Transverse colon (tissue), 4 donors: ENCODE measurements around the gene TMEM156. TPM values are rescaled to one million over a fixed set of nuclear protein-coding genes. Genes with fewer than 3 reads are reported as not detected.

Source experiments
- DNase-seq: peaks from one replicate; pipeline ENCODE4 v3.0.0-alpha.2; 2019
- H3K27ac ChIP-seq, 4 donors: fragments of 200-600 bp; sonication (generic); 2 replicates each; pipeline ENCODE4 v1.5.1; 2016 to 2018; ENCODE audit warnings: inconsistent platforms in 4 of 4
- H3K27me3 ChIP-seq: fragments of 200-600 bp; sonication (generic); 2 replicates; pipeline ENCODE4 v1.5.1; 2017; ENCODE audit warnings: inconsistent platforms
- H3K36me3 ChIP-seq, 4 donors: fragments of 200-600 bp; sonication (generic); 2 replicates each; pipeline ENCODE4 v1.5.1; 2017 to 2019; ENCODE audit warnings: inconsistent platforms in 4 of 4
- H3K4me1 ChIP-seq, 4 donors: fragments of 200-600 bp; sonication (generic); 2 replicates each; pipeline ENCODE4 v1.5.1; 2017 to 2020; ENCODE audit warnings: inconsistent platforms in 4 of 4
- H3K4me3 ChIP-seq, 4 donors: fragments of 200-600 bp; sonication (generic); 1 replicate in 1 of 4; 2 replicates in 3 of 4; pipeline versions ENCODE4 v1.5.1 to v1.6.1; 2017 to 2019; ENCODE audit warnings: inconsistent platforms in 4 of 4
- H3K9me3 ChIP-seq, 2 donors: fragments of 200-600 bp; sonication (generic); 2 replicates each; pipeline ENCODE4 v1.5.1; 2017 to 2019; ENCODE audit warnings: inconsistent platforms in 2 of 2
- CTCF ChIP-seq, 5 experiments: fragments of 200-600 bp in 3 of 5; fragments of 450-650 bp in 2 of 5; sonication (generic) in 3 of 5; IDR thresholded peaks; 1 replicate in 2 of 5; 2 replicates in 3 of 5; pipeline ENCODE4 v1.5.1; 2016 to 2017; ENCODE audit warnings: antibody characterized with exemption in 5 of 5, inconsistent platforms in 3 of 5, mild to moderate bottlenecking in 2 of 5, moderate library complexity in 1 of 5
- EP300 ChIP-seq: sonication (generic); formaldehyde crosslinking; IDR thresholded peaks from one replicate; pipeline ENCODE4 v1.6.1; 2017; ENCODE audit warnings: antibody characterized with exemption, low read depth
- POLR2A ChIP-seq: fragments of 450-650 bp; IDR thresholded peaks from one replicate; pipeline ENCODE4 v1.6.1; 2016; ENCODE audit warnings: antibody characterized with exemption, mild to moderate bottlenecking, moderate library complexity
- POLR2AphosphoS5 ChIP-seq, 3 donors: sonication (generic); formaldehyde crosslinking; IDR thresholded peaks; one replicate each; pipeline ENCODE4 v1.6.1; 2016; ENCODE audit warnings: antibody characterized with exemption in 3 of 3
- WGBS, 2 donors: methylation state at CpG; one replicate each; pipeline ENCODE4 v1.1.5; 2018; ENCODE audit warnings: low coverage in 1 of 2; 5-methylcytosine and 5-hydroxymethylcytosine counted together
- in situ Hi-C, 4 donors: fragments of 200-750 bp; cut with MboI; loops; one replicate each; pipeline versions ENCODE4 v1.15.0 to v1.15.1; 2017; ENCODE audit warnings: low sequenced_read_pairs in 3 of 4, low pct_ligation_motif_present in 1 of 4, low pct_unique_long_range_greater_than_20kb in 1 of 4
- intact Hi-C: fragments of 100-400 bp; cut with DNase I; formaldehyde crosslinking; loops from one replicate; pipeline ENCODE4 v1.15.1; 2023; ENCODE audit warnings: low total_unique reads
- total RNA-seq, 4 donors: library from RNA; depleted of rRNA; stranded (reverse); fragments of >200 nt; gene quantifications; one replicate each; pipeline ENCODE4 v1.1.0, GENCODE V29; 2016

TMEM156 gene
- total RNA-seq, 4 donors from 2014 or later, result 0.96 to 2.9 TPM; not detected in 2

DNA sequence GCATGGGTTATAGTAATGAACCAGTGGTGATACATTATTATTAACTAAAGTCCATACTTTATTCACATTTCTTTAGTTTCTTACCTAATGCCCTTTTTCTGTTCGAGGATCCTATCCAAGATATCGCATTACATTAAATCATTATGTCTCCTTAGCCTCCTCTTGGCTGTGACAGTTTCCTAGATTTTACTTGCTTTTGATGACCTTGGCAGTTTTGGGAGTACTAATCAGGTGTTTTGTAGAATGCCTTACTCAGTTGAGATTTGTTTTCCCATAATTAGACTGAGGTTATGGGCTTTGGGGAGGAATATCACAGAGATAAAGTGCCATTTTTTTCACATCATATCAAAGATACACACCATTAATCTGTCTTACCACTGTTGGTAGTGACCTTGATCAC is 34.8 kb upstream of the TMEM156 start:
- intact Hi-C loops, result no loop called here
- no peaks in the 10 kb centered on the region for H3K36me3 ChIP-seq
- no peaks in the 10 kb centered on the region for H3K27me3 ChIP-seq
- H3K4me3 ChIP-seq, result no peak overlapping the region
- no peaks in the 10 kb centered on the region for H3K9me3 ChIP-seq
- no peaks in the 10 kb centered on the region for H3K4me1 ChIP-seq
- in situ Hi-C loops, result no loop called here
- TF ChIP-seq POLR2A (no peak), CTCF (IDR thresholded peaks at IDR 0.05) (no peak)
- 95 to 97% methylated on average over 2 of the region's 2 CpGs for WGBS, 2 donors
- no peak overlapping the region for H3K27ac ChIP-seq
- no peak for DNase-seq

DNA sequence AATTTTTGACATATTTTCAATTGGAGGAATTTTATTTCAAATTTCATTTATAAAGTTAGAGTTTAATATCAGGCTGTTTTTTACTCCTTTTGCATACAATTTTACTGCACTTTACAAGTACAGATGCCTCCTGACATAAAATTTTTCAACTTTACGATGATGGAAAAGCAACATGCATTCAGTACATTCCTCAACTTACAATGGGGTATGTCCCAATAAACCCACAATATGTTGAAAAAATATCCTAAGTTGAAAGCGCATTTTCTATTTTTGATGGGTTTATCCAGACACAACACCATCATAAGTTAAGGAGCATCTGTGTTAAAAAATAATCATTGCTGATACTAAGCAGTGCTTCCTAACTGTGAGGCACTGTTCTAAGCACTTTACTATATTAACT is 34.2 kb upstream of the TMEM156 start:
- TF ChIP-seq CTCF (IDR thresholded peaks at IDR 0.05) (no peak), POLR2A (no peak), EP300 (no peak), POLR2AphosphoS5 (IDR thresholded peaks at IDR 0.05) (no peak)
- Histone ChIP-seq H3K36me3 (no peaks in the 10 kb centered on the region), H3K4me3 (no peak overlapping the region), H3K9me3 (no peaks in the 10 kb centered on the region), H3K27me3 (no peaks in the 10 kb centered on the region), H3K27ac (no peak overlapping the region), H3K4me1 (peaks cover 0 to 3% (median 0%) of the 10 kb centered on the region in 4 donors)
- in situ Hi-C loops (no loop called here), intact Hi-C loops (no loop called here)
- no peak for DNase-seq
- whole genome bisulfite sequencing, 2 donors, result 88 to 92% methylated on average over 2 of the region's 2 CpGs

GRCh38 chr4:39063430-39063829 is 31.2 kb upstream of the TMEM156 start:
- H3K4me1 ChIP-seq, result peaks cover 0 to 4% (median 0%) of the 10 kb centered on the region in 4 donors
- no peaks in the 10 kb centered on the region for H3K36me3 ChIP-seq
- TF ChIP-seq EP300, result no peak
- TF ChIP-seq POLR2AphosphoS5 (IDR thresholded peaks at IDR 0.05), result no peak
- TF ChIP-seq POLR2A, result no peak
- no peak for TF ChIP-seq CTCF (IDR thresholded peaks at IDR 0.05)
- no peaks in the 10 kb centered on the region for H3K9me3 ChIP-seq
- H3K27ac ChIP-seq, result no peak overlapping the region
- no peaks in the 10 kb centered on the region for H3K27me3 ChIP-seq
- no peak overlapping the region for H3K4me3 ChIP-seq
- in situ Hi-C loops, result no loop called here
- intact Hi-C loops, result no loop called here
- no peak for DNase-seq

- no peak for DNase-seq
- H3K4me3 ChIP-seq, result no peak overlapping the region
- peaks cover 0 to 4% (median 0%) of the 10 kb centered on the region in 4 donors for H3K4me1 ChIP-seq
- intact Hi-C loops (no loop called here), in situ Hi-C loops (no loop called here)
- no peaks in the 10 kb centered on the region for H3K9me3 ChIP-seq
- H3K27me3 ChIP-seq, result no peaks in the 10 kb centered on the region
- 86 to 100% methylated on average over 1 to 4 of the region's 4 CpGs for WGBS, 2 donors
- no peak for TF ChIP-seq POLR2A
- TF ChIP-seq EP300, result no peak
- no peak for TF ChIP-seq CTCF (IDR thresholded peaks at IDR 0.05)
- no peak for TF ChIP-seq POLR2AphosphoS5 (IDR thresholded peaks at IDR 0.05)
- H3K36me3 ChIP-seq, result no peaks in the 10 kb centered on the region
- no peak overlapping the region for H3K27ac ChIP-seq
These were observed 30.5 kb upstream of the TMEM156 start for GRCh38 chr4:39062770-39063097.
